DND-41 (cell line): ENCODE measurements around the gene BRMS1.

ENCODE experiments used
- CTCF ChIP-seq: IDR thresholded peaks from 2 replicates; pipeline ENCODE4 v1.5.1; 2012; ENCODE audit warnings: borderline replicate concordance, low read length, moderate library complexity, mild to moderate bottlenecking; ENCODE audit not compliant: poor library complexity, severe bottlenecking; ENCODE audit errors: extremely low read depth
- EZH2 ChIP-seq: IDR thresholded peaks from 3 replicates; pipeline ENCODE4 v1.6.1; 2012; ENCODE audit warnings: borderline replicate concordance, low read depth, mild to moderate bottlenecking, moderate library complexity, low read length, inconsistent platforms; ENCODE audit not compliant: severe bottlenecking

GRCh38 chr11:66369073-66369894 lies 24.4 kb upstream of the BRMS1 start:
- TF ChIP-seq CTCF: no peak
- no peak for TF ChIP-seq EZH2
